Stomach (tissue), 9 donors: ENCODE data around the gene TPRG1. TPM values are rescaled to one million over a fixed set of nuclear protein-coding genes. Genes with fewer than 3 reads are reported as not detected.

Experiments
- DNase-seq, 2 donors: peaks; one replicate each; pipeline versions ENCODE4 v3.0.0 to v3.0.0-alpha.2; 2013 to 2019
- H3K27ac ChIP-seq, 5 donors: fragments of 200-600 bp in 4 of 5; sonication (generic) in 4 of 5; one replicate each; pipeline ENCODE4 v1.5.1; 2013 to 2019; ENCODE audit warnings: mild to moderate bottlenecking in 1 of 5, moderate library complexity in 1 of 5
- H3K27me3 ChIP-seq, 3 donors: fragments of 200-600 bp; sonication (generic); one replicate each; pipeline ENCODE4 v1.5.1; 2017 to 2019; ENCODE audit warnings: mixed run types in 1 of 3
- H3K36me3 ChIP-seq, 4 donors: fragments of 200-600 bp; sonication (generic); 1 replicate in 3 of 4; 2 replicates in 1 of 4; pipeline ENCODE4 v1.5.1; 2016 to 2019
- H3K4me1 ChIP-seq, 4 donors: fragments of 200-600 bp; sonication (generic); one replicate each; pipeline ENCODE4 v1.5.1; 2016 to 2019
- H3K4me3 ChIP-seq, 4 donors: fragments of 200-600 bp; sonication (generic) in 3 of 4; one replicate each; pipeline ENCODE4 v1.5.1; 2016 to 2019; ENCODE audit warnings: mild to moderate bottlenecking in 1 of 4
- H3K9me3 ChIP-seq, 4 donors: fragments of 200-600 bp; sonication (generic); one replicate each; pipeline ENCODE4 v1.5.1; 2016 to 2019
- CTCF ChIP-seq, 7 experiments: fragments of 450-650 bp in 4 of 7; fragments of 200-600 bp in 3 of 7; sonication (generic) in 3 of 7; IDR thresholded peaks; one replicate each; pipeline ENCODE4 v1.5.1; 2016 to 2019; ENCODE audit warnings: antibody characterized with exemption in 7 of 7, control low read depth in 2 of 7, mild to moderate bottlenecking in 1 of 7
- EP300 ChIP-seq: sonication (generic); formaldehyde crosslinking; IDR thresholded peaks from one replicate; pipeline ENCODE4 v1.6.1; 2017; ENCODE audit warnings: antibody characterized with exemption
- POLR2A ChIP-seq, 4 donors: fragments of 450-650 bp; IDR thresholded peaks; one replicate each; pipeline ENCODE4 v1.6.1; 2016; ENCODE audit warnings: antibody characterized with exemption in 4 of 4, control low read depth in 2 of 4, mild to moderate bottlenecking in 1 of 4, moderate library complexity in 1 of 4
- POLR2AphosphoS5 ChIP-seq, 3 donors: sonication (generic); formaldehyde crosslinking; IDR thresholded peaks; one replicate each; pipeline ENCODE4 v1.6.1; 2016; ENCODE audit warnings: antibody characterized with exemption in 3 of 3
- WGBS, 5 donors: extraction: QIAGEN DNeasy Blood & Tissue Kit in 3 of 5; methylation state at CpG; one replicate each; pipeline versions ENCODE4 v1.1.5 to v1.1.7; 2013 to 2018; 5-methylcytosine and 5-hydroxymethylcytosine counted together
- intact Hi-C: fragments of 100-400 bp; cut with DNase I; formaldehyde crosslinking; loops from one replicate; pipeline ENCODE4 v1.15.1; 2023; ENCODE audit warnings: low total_unique reads
- polyA plus RNA-seq, 3 donors: library from polyadenylated mRNA; stranded (reverse); fragments of 200-250 nt; gene quantifications; one replicate each; pipeline ENCODE4 v1.2.3, GENCODE V29; 2013
- total RNA-seq, 5 donors: library from RNA; depleted of rRNA; stranded (reverse); fragments of >200 nt; gene quantifications; one replicate each; pipeline versions ENCODE4 v1.1.0 to v1.2.3, GENCODE V29; 2014 to 2016
- donor health status: healthy with polysubstance abuse.
- donor health status: Bipolar disorder and iron deficiency.
- donor health status: healthy.

The TPRG1 gene
- total and polyA plus RNA-seq, 8 donors = 1.2 to 20.9 (median 3.7) TPM

- Histone ChIP-seq H3K4me1 (peaks cover 5 to 16% (median 11%) of the 10 kb centered on the region in 4 donors), H3K9me3 (no peaks in the 10 kb centered on the region), H3K27ac (no peak overlapping the region), H3K4me3 (no peak overlapping the region), H3K36me3 (no peaks in the 10 kb centered on the region), H3K27me3 (no peaks in the 10 kb centered on the region)
- no peak for DNase-seq
- intact Hi-C loops = no loop called here
- TF ChIP-seq EP300 (no peak), POLR2A (IDR thresholded peaks at IDR 0.05) (no peak), POLR2AphosphoS5 (IDR thresholded peaks at IDR 0.05) (no peak), CTCF (IDR thresholded peaks at IDR 0.05) (no peak)
Measured at GRCh38 chr3:189308608-189309007, 136.8 kb downstream of the TPRG1 start.

GRCh38 chr3:189309400-189309975, 137.7 kb downstream of the TPRG1 start:
- 60 to 81% (median 69%) methylated on average over 6 of the region's 6 CpGs for WGBS, 5 donors
- H3K4me3 ChIP-seq = no peak overlapping the region
- peaks cover 0 to 16% (median 7%) of the 10 kb centered on the region in 4 donors for H3K4me1 ChIP-seq
- TF ChIP-seq CTCF (IDR thresholded peaks at IDR 0.05) (no peak), POLR2AphosphoS5 (IDR thresholded peaks at IDR 0.05) (no peak), EP300 (no peak), POLR2A (IDR thresholded peaks at IDR 0.05) (no peak)
- intact Hi-C loops = no loop called here
- H3K27me3 ChIP-seq = no peaks in the 10 kb centered on the region
- no peaks in the 10 kb centered on the region for H3K9me3 ChIP-seq
- H3K27ac ChIP-seq = no peak overlapping the region
- no peak for DNase-seq
- no peaks in the 10 kb centered on the region for H3K36me3 ChIP-seq

GRCh38 chr3:189311521-189311920, 139.8 kb downstream of the TPRG1 start:
- intact Hi-C loops = no loop called here
- Histone ChIP-seq H3K4me1 (peaks cover 0 to 13% (median 3%) of the 10 kb centered on the region in 4 donors), H3K27me3 (no peaks in the 10 kb centered on the region), H3K27ac (no peak overlapping the region), H3K36me3 (no peaks in the 10 kb centered on the region), H3K9me3 (no peaks in the 10 kb centered on the region), H3K4me3 (no peak overlapping the region)
- TF ChIP-seq CTCF (IDR thresholded peaks at IDR 0.05) = no peak
- TF ChIP-seq POLR2A (IDR thresholded peaks at IDR 0.05) = no peak
- TF ChIP-seq EP300 = no peak
- no peak for TF ChIP-seq POLR2AphosphoS5 (IDR thresholded peaks at IDR 0.05)
- WGBS, 5 donors = 87 to 98% (median 92%) methylated on average over 2 of the region's 2 CpGs
- DNase-seq = no peak

GRCh38 chr3:189312866-189313265, 141.1 kb downstream of the TPRG1 start:
- 78 to 91% (median 88%) methylated on average over 4 of the region's 4 CpGs for WGBS, 5 donors
- H3K9me3 ChIP-seq = no peaks in the 10 kb centered on the region
- no peak overlapping the region for H3K27ac ChIP-seq
- no peak for DNase-seq
- H3K4me3 ChIP-seq = no peak overlapping the region
- peaks cover 0 to 19% (median 6%) of the 10 kb centered on the region in 4 donors for H3K4me1 ChIP-seq
- H3K27me3 ChIP-seq = no peaks in the 10 kb centered on the region
- intact Hi-C loops = no loop called here
- no peaks in the 10 kb centered on the region for H3K36me3 ChIP-seq
- no peak for TF ChIP-seq POLR2AphosphoS5 (IDR thresholded peaks at IDR 0.05)
- no peak for TF ChIP-seq EP300
- TF ChIP-seq POLR2A (IDR thresholded peaks at IDR 0.05) = no peak
- no peak for TF ChIP-seq CTCF (IDR thresholded peaks at IDR 0.05)
